HL-60 (cell line): Measurements from ENCODE around the gene CCDC190.

Experiments
- DNase-seq, 2 experiments: peaks; one replicate each; pipeline ENCODE4 v3.0.0-alpha.2; 2010 to 2020; ENCODE audit warnings: low read depth in 1 of 2, low spot score in 1 of 2
- H3K27ac ChIP-seq: fragments of 250-450 bp; sonication (Bioruptor Pico); replicated peaks from 2 replicates; pipeline ENCODE4 v1.5.1; 2020; ENCODE audit warnings: mild to moderate bottlenecking, moderate library complexity
- H3K27me3 ChIP-seq: fragments of 250-450 bp; sonication (Bioruptor Pico); 2 replicates; pipeline ENCODE4 v1.5.1; 2021; ENCODE audit warnings: mild to moderate bottlenecking, moderate library complexity; ENCODE audit not compliant: insufficient read depth, poor library complexity, severe bottlenecking
- H3K4me3 ChIP-seq: replicated peaks from 2 replicates; pipeline ENCODE4 v1.5.1; 2011; ENCODE audit warnings: mild to moderate bottlenecking, control low read depth, low read length; ENCODE audit not compliant: insufficient read depth
- CTCF ChIP-seq: IDR thresholded peaks from one replicate; pipeline ENCODE4 v1.5.1; 2011; ENCODE audit warnings: low read length, control low read depth, inconsistent platforms; ENCODE audit not compliant: insufficient read depth
- GABPA ChIP-seq: IDR thresholded peaks from 2 replicates; pipeline ENCODE4 v1.6.1; 2012; ENCODE audit warnings: low read depth
- POLR2AphosphoS5 ChIP-seq: IDR thresholded peaks from 2 replicates; pipeline ENCODE4 v1.6.1; 2012; ENCODE audit warnings: low read depth
- REST ChIP-seq: IDR thresholded peaks from 2 replicates; pipeline ENCODE4 v1.6.1; 2012; ENCODE audit warnings: low read depth; ENCODE audit not compliant: insufficient replicate concordance
- SPI1 ChIP-seq: IDR thresholded peaks from 2 replicates; pipeline ENCODE4 v1.6.1; 2012; ENCODE audit warnings: low read depth, mild to moderate bottlenecking, borderline replicate concordance

CCDC190 gene

DNA sequence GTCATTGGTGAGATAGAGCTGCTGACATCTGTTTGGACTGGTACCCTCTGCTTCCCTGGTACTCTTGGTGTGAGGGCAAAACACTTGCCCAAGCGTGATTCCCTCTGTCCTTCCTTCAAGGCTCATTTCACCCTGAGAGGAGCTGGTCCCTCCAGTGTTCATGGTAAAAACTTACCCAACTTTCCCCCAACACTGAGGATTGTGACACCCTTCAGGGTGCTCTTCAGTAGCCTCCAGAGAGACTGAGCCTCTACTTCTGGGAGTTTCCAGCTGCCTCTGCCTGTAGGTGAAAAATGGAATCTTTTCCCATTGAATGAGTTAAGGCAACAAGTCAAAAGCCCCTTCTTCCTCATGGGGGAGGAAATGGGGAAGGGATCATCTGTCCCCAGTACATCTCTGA is 9.6 kb downstream of the CCDC190 start:
- H3K27me3 ChIP-seq: peaks cover 3% of the 10 kb centered on the region
- no peak for TF ChIP-seq CTCF
- TF ChIP-seq POLR2AphosphoS5: no peak
- no peak for TF ChIP-seq REST
- no peak for TF ChIP-seq SPI1
- no peak for TF ChIP-seq GABPA

GRCh38 chr1:162849711-162850110 is 11.3 kb downstream of the CCDC190 start:
- TF ChIP-seq REST: no peak
- no peak for TF ChIP-seq GABPA
- no peak for TF ChIP-seq POLR2AphosphoS5
- TF ChIP-seq SPI1: no peak
- TF ChIP-seq CTCF: no peak
- H3K27me3 ChIP-seq: no peaks in the 10 kb centered on the region
- H3K27ac ChIP-seq: no peak overlapping the region
- no peak for DNase-seq
- no peak overlapping the region for H3K4me3 ChIP-seq

More for the DNA sequence above, 9.6 kb downstream of the CCDC190 start:
- H3K27ac ChIP-seq: no peak overlapping the region
- DNase-seq: no peak
- H3K4me3 ChIP-seq: no peak overlapping the region

- TF ChIP-seq CTCF (peak; percentile 69), POLR2AphosphoS5 (no peak)
- Histone ChIP-seq H3K4me3 (no peak overlapping the region), H3K27me3 (no peaks in the 10 kb centered on the region), H3K27ac (no peak overlapping the region)
- peak; percentile 49 to 73 for DNase-seq
Measured at GRCh38 chr1:162847839-162848453, 13.0 kb downstream of the CCDC190 start.
